Aorta (tissue), 5 donors: Measurements from ENCODE around the gene S100A3. TPM values are rescaled to one million over a fixed set of nuclear protein-coding genes. Genes with fewer than 3 reads are reported as not detected.
"Not testable (repeated sequence)": the region's sequence is repeated elsewhere in the genome, so short reads cannot be mapped to it uniquely, and the experiment has no call there.

Experiments
- ATAC-seq: fragments of 200-7000 bp; cut with Tn5 transposase; one replicate; pipeline ENCODE4 v1.9.1; 2022; ENCODE audit warnings: moderate library complexity; ENCODE audit not compliant: low FRiP score
- DNase-seq, 2 donors: peaks; one replicate each; pipeline ENCODE4 v3.0.0-alpha.2; 2020
- H3K27ac ChIP-seq, 2 donors: one replicate each; pipeline ENCODE4 v1.5.1; 2013; ENCODE audit warnings: low read length in 2 of 2, mild to moderate bottlenecking in 2 of 2, moderate library complexity in 2 of 2, control low read depth in 1 of 2, inconsistent platforms in 1 of 2, low read depth in 1 of 2
- H3K27me3 ChIP-seq, 2 donors: one replicate each; pipeline ENCODE4 v1.6.1; 2013; ENCODE audit warnings: control low read depth in 1 of 2, low read length in 1 of 2, mild to moderate bottlenecking in 1 of 2, moderate library complexity in 1 of 2; ENCODE audit not compliant: insufficient read depth in 2 of 2, control insufficient read depth in 1 of 2
- H3K36me3 ChIP-seq, 2 donors: one replicate each; pipeline ENCODE4 v1.6.1; 2013; ENCODE audit warnings: control low read depth in 1 of 2, low read length in 1 of 2, mild to moderate bottlenecking in 1 of 2; ENCODE audit not compliant: insufficient read depth in 2 of 2, control insufficient read depth in 1 of 2
- H3K4me1 ChIP-seq, 2 donors: one replicate each; pipeline ENCODE4 v1.6.1; 2013; ENCODE audit warnings: low read length in 2 of 2, control low read depth in 1 of 2, mild to moderate bottlenecking in 1 of 2, moderate library complexity in 1 of 2; ENCODE audit not compliant: insufficient read depth in 2 of 2, control insufficient read depth in 1 of 2
- H3K4me3 ChIP-seq, 2 donors: one replicate each; pipeline ENCODE4 v1.5.1; 2013; ENCODE audit warnings: low read length in 2 of 2, control low read depth in 1 of 2, mild to moderate bottlenecking in 1 of 2
- H3K9me3 ChIP-seq: one replicate; pipeline ENCODE4 v1.6.1; 2013; ENCODE audit warnings: mild to moderate bottlenecking, low read length; ENCODE audit not compliant: control insufficient read depth
- WGBS, 2 donors: extraction: QIAGEN DNeasy Blood & Tissue Kit; methylation state at CpG; one replicate each; pipeline ENCODE4 v1.1.7; 2013; 5-methylcytosine and 5-hydroxymethylcytosine counted together
- intact Hi-C, 2 donors: fragments of 100-400 bp; cut with DNase I; formaldehyde crosslinking; loops; one replicate each; pipeline versions ENCODE4 v1.14.2 to v1.15.0; 2022
- polyA plus RNA-seq, 2 donors: library from polyadenylated mRNA; stranded (reverse); fragments of 200-250 nt; gene quantifications; one replicate each; pipeline ENCODE4 v1.2.3, GENCODE V29; 2013
- total RNA-seq, 2 donors: library from RNA; stranded (reverse); fragmentation: NEBNext Ultra II Directional; extraction: Animal tissue kit (Norgen Biotek cat#: 25700); gene quantifications; one replicate each; pipeline ENCODE4 v1.2.1, GENCODE V29; 2021
- donor health status: healthy with polysubstance abuse.
- donor health status: Bipolar disorder and iron deficiency.
- donor health status: DM: no; HTN: no; CAD: no.
- donor health status: DM: no; HTN: no; CAD: no.
- donor health status: DM: yes; HTN: yes; CAD: no.

S100A3 gene
- total and polyA plus RNA-seq, 4 donors = 2.3 to 11.7 (median 3.4) TPM

DNA sequence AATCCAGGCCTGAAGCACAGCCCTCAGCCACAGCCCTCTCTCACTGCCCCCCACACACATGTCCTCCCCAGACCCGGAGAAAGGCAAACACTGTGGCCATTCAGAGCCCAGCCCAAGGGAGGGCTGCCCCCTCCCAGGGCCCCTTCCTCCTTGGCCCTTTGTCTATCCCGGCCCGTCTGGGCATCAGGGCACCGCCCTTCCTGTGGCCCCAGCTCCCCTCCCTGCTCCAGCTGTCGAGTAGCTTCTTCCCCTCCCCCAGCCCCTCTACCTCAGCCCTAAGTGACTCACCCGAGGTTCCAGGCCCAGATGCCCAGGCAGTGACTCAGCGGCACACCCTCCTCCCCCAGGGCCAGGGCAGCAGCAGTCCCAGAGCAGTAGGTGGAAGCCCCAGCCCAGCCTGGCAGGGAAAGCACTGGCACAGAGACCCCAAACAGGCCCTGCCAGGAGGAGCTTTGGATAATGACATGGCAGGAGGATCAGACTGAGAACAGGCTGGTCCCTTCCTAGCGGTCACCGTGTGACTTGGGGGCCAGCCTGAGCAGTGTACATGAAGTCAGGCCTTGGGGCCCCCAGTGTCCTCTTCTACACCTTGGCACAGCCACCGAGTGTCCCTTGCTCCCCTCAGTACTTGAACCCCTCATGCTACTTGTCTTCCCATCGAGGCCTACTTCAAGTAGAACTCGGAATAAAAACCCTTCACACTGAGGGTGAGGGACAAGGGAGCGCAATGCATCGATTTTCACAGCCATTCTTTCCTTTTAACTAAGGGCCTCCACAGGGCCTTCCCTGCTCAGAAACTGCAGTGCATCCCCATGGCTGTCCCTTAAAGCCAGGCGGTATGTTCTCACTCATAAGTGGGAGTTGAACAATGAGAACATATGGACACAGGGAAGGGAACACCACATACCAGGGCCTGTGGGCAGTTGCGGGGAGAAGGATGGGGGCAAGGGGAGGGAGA lies 17.6 kb upstream of the S100A3 start:
- ATAC-seq = peak; percentile 94
- H3K27me3 ChIP-seq = no peaks in the 10 kb centered on the region
- no peaks in the 10 kb centered on the region for H3K36me3 ChIP-seq
- intact Hi-C loops = no loop called here
- H3K4me1 ChIP-seq = no peaks in the 10 kb centered on the region
- DNase-seq = peak; percentile 98
- 23 to 25% methylated on average over 16 of the region's 16 CpGs for WGBS, 2 donors
- H3K27ac ChIP-seq = peak overlapping the region; percentile 89
- no peak overlapping the region for H3K4me3 ChIP-seq
- H3K9me3 ChIP-seq = no peaks in the 10 kb centered on the region

GRCh38 chr1:153565529-153566374 lies 16.7 kb upstream of the S100A3 start, which contains the start of gene S100A2:
Gene S100A2, minus strand, starts transcription at chr1:153565844. Its CDS starts 1,967 bp downstream, at chr1:153563877.
- no peaks in the 10 kb centered on the region for H3K27me3 ChIP-seq
- H3K36me3 ChIP-seq = no peaks in the 10 kb centered on the region
- 11% methylated on average over 7 to 8 of the region's 8 CpGs for WGBS, 2 donors
- peak; percentile 85 to 91 for DNase-seq
- no peaks in the 10 kb centered on the region for H3K9me3 ChIP-seq
- H3K4me1 ChIP-seq = no peaks in the 10 kb centered on the region
- no peak within 1 kb of the TSS for H3K4me3 ChIP-seq
- intact Hi-C loops = no loop called here
- peak; percentile 73 for ATAC-seq
- H3K27ac ChIP-seq = peak within 1 kb of the TSS; percentile 89

GRCh38 chr1:153563991-153564390 lies 14.9 kb upstream of the S100A3 start:
- Histone ChIP-seq H3K4me3 (no peak overlapping the region), H3K4me1 (no peaks in the 10 kb centered on the region), H3K9me3 (no peaks in the 10 kb centered on the region), H3K27ac (no peak overlapping the region), H3K27me3 (no peaks in the 10 kb centered on the region), H3K36me3 (no peaks in the 10 kb centered on the region)
- intact Hi-C loops = no loop called here
- DNase-seq = no peak
- ATAC-seq = no peak
- WGBS, 2 donors = 85 to 90% methylated on average over 7 of the region's 7 CpGs

- WGBS, 2 donors = 84 to 86% methylated on average over 6 of the region's 6 CpGs
- DNase-seq (peak; percentile 48 to 57), ATAC-seq (no peak)
- no peaks in the 10 kb centered on the region for H3K9me3 ChIP-seq
- intact Hi-C loops = no loop called here
- no peak overlapping the region for H3K27ac ChIP-seq
- no peaks in the 10 kb centered on the region for H3K4me1 ChIP-seq
- H3K4me3 ChIP-seq = no peak overlapping the region
- no peaks in the 10 kb centered on the region for H3K27me3 ChIP-seq
- no peaks in the 10 kb centered on the region for H3K36me3 ChIP-seq
Measured at GRCh38 chr1:153563483-153563901, 14.4 kb upstream of the S100A3 start.

GRCh38 chr1:153562021-153562420 lies 13.0 kb upstream of the S100A3 start:
- H3K9me3 ChIP-seq, H3K36me3 ChIP-seq, intact Hi-C loops, ATAC-seq, H3K4me1 ChIP-seq, H3K27ac ChIP-seq, H3K4me3 ChIP-seq, H3K27me3 ChIP-seq, DNase-seq: not testable (repeated sequence)
- WGBS, 2 donors = 81 to 83% methylated on average over 3 of the region's 3 CpGs

GRCh38 chr1:153561466-153561985 lies 12.5 kb upstream of the S100A3 start:
- Histone ChIP-seq H3K36me3 (no peaks in the 10 kb centered on the region), H3K27ac (no peak overlapping the region), H3K4me3 (no peak overlapping the region), H3K27me3 (no peaks in the 10 kb centered on the region), H3K4me1 (no peaks in the 10 kb centered on the region), H3K9me3 (no peaks in the 10 kb centered on the region)
- no peak for ATAC-seq
- intact Hi-C loops = no loop called here
- DNase-seq = peak in 1 of 2 donors; percentile 17
- 93 to 97% methylated on average over 3 of the region's 3 CpGs for WGBS, 2 donors

GRCh38 chr1:153560771-153561465 lies 11.9 kb upstream of the S100A3 start:
- ATAC-seq (no peak), DNase-seq (peak in 1 of 2 donors; percentile 21)
- H3K9me3 ChIP-seq = no peaks in the 10 kb centered on the region
- H3K4me3 ChIP-seq = no peak overlapping the region
- WGBS, 2 donors = 86 to 87% methylated on average over 10 of the region's 10 CpGs
- intact Hi-C loops = no loop called here
- H3K4me1 ChIP-seq = no peaks in the 10 kb centered on the region
- H3K36me3 ChIP-seq = no peaks in the 10 kb centered on the region
- H3K27ac ChIP-seq = no peak overlapping the region
- no peaks in the 10 kb centered on the region for H3K27me3 ChIP-seq

DNA sequence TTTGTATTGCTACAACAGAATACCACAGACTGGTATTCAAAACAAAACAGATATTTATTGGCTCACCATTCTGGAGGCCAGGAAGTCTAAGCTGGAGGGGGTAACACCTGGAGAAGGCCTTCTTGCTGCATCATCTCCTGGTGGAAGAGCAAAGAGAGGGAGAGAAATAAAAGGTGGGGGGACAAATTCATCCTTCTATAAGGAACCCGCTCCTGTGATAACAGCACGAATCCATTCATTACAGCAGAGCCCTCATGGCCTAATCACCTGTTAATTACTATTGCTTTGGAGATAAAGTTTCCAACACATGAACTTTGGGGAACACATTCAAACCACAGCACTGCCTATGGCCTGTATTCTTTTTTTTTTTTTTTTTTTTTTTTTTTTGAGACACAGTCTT lies 11.2 kb upstream of the S100A3 start:
- no peaks in the 10 kb centered on the region for H3K36me3 ChIP-seq
- DNase-seq (no peak), ATAC-seq (no peak)
- H3K4me3 ChIP-seq = no peak overlapping the region
- no peak overlapping the region for H3K27ac ChIP-seq
- intact Hi-C loops = no loop called here
- H3K27me3 ChIP-seq = no peaks in the 10 kb centered on the region
- no peaks in the 10 kb centered on the region for H3K4me1 ChIP-seq
- no peaks in the 10 kb centered on the region for H3K9me3 ChIP-seq
- WGBS, 2 donors = 65 to 98% methylated on average over 2 of the region's 2 CpGs
